ENCODE data around the gene MX2. TPM values are rescaled to one million over a fixed set of nuclear protein-coding genes. Genes with fewer than 3 reads are reported as not detected.

MX2 gene
- total and polyA plus RNA-seq, 8 donors: 1.1 to 31.9 (median 1.9) TPM

DNA sequence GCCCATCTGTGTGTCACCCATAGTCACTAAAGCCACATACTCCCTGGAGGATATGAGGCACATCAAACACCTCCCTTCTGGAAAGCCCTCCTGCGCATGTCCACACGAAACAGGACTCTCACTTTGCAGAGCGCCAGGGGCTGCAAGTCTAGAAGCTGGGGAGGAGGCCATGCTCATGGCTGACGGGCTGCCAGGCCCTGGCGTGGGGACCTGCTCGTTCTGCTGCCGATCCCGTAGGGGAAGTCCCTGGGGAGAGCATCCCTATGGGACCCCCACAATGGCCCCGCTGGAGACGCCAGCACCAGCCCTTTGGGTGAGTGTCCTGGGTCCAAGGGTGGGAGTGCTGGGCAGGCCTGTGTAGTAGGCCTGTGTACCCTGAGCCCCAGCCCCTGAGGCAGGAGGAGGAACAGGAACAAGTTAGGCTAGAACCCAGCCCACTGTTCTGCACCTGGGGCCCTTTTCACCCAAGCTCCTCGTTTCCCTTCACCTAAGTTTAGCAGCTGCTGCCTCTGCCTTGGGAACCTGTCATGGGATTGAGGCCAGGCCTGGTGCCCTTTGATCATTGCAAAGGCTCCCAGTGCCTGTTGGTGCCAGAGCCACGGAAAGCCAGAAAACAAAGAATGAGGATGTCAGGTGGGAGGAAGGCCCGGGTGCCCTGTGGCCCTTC is 35.3 kb upstream of the MX2 start:
- DNase-seq (no peak), ATAC-seq (no peak)
- intact Hi-C loops (cut with DNase I): no loop called here

DNA sequence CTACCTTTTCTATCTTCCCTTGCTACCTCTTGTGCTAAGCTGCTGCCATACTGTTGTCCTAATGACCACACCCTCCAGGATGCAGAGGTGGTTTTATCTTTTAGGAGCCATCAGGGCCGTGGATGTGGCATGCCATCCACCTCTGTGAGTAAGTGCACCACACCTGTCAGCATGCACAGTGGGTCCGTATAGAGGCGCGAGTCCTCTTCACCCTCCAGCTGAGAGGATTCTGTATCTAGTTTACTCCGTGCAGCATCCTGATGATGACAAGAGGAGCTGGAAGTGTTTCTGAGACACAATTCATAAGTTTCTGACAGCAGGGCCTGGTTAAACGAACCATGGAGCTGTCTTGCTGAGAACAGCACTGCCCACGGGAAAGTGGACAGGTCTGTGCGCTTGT is 34.1 kb upstream of the MX2 start:
- TF ChIP-seq, protein P1, sequence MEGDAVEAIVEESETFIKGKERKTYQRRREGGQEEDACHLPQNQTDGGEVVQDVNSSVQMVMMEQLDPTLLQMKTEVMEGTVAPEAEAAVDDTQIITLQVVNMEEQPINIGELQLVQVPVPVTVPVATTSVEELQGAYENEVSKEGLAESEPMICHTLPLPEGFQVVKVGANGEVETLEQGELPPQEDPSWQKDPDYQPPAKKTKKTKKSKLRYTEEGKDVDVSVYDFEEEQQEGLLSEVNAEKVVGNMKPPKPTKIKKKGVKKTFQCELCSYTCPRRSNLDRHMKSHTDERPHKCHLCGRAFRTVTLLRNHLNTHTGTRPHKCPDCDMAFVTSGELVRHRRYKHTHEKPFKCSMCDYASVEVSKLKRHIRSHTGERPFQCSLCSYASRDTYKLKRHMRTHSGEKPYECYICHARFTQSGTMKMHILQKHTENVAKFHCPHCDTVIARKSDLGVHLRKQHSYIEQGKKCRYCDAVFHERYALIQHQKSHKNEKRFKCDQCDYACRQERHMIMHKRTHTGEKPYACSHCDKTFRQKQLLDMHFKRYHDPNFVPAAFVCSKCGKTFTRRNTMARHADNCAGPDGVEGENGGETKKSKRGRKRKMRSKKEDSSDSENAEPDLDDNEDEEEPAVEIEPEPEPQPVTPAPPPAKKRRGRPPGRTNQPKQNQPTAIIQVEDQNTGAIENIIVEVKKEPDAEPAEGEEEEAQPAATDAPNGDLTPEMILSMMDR (IDR thresholded peaks at IDR 0.05): no peak
- Histone ChIP-seq H3K4me3 (no peak overlapping the region), H3K27ac (no peak overlapping the region), H3K4me1 (no peaks in the 10 kb centered on the region), H3K36me3 (no peaks in the 10 kb centered on the region), H3K27me3 (no peaks in the 10 kb centered on the region), H3K9me3 (no peaks in the 10 kb centered on the region)
- no peak for ATAC-seq
- intact Hi-C loops (cut with DNase I): no loop called here
- DNase-seq: no peak

More for the DNA sequence above, 35.3 kb upstream of the MX2 start:
- H3K9me3 ChIP-seq: no peaks in the 10 kb centered on the region
- no peak overlapping the region for H3K27ac ChIP-seq
- TF ChIP-seq, protein P1 (IDR thresholded peaks at IDR 0.05): no peak
- no peaks in the 10 kb centered on the region for H3K27me3 ChIP-seq
- no peaks in the 10 kb centered on the region for H3K4me1 ChIP-seq
- no peak overlapping the region for H3K4me3 ChIP-seq
- no peaks in the 10 kb centered on the region for H3K36me3 ChIP-seq

DNA sequence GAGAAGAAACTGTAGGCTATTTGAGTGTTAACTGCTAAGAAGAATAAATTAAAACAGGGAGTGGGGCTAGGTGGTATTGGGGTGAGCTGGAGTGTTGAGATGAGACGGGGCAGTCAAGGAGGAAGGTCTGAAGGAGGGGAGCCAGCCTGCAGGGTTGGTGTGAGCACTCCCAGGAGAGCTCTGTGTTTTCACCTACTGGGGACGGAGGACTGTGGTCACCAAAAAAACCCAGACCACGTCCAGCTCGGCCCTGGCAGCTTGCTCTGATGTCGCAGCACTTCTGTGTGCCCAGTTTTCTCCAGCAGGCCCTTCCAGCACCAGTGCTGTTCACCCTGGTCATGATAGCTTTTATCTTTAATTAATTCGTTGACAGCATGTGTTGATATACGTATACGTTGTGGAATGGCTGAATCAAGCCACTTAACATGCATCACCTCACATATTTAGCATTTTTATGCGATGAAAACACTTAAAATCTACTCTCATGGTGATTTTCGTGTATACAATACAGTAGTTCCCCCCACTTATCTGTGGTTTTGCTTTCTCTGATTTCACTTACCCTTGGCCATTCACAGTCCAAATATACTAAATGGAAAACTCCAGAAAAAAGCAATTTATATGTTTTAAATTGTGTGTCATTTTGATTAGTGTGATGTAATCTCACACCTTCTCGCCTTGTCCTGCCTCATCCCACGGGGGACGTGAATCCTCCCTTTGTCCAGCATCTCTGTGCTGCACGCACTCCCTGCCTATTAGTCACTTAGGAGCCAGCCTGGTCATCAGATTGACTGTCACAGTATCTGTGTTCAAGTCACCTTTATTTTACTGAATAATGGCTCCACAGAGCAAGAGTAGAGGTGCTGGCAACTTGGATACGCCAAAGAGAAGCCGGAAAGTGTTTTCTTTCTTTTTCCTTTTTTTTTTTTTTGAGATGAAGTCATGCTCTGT is 32.9 kb upstream of the MX2 start:
- intact Hi-C loops (cut with DNase I): no loop called here
- Histone ChIP-seq H3K27me3 (no peaks in the 10 kb centered on the region), H3K4me3 (no peak overlapping the region), H3K9me3 (peaks cover 0 to 3% of the 10 kb centered on the region in 2 donors), H3K27ac (no peak overlapping the region), H3K36me3 (no peaks in the 10 kb centered on the region), H3K4me1 (no peaks in the 10 kb centered on the region)
- peak in 1 of 4 donors; percentile 61 for DNase-seq
- TF ChIP-seq, protein P1 (IDR thresholded peaks at IDR 0.05): no peak
- ATAC-seq: no peak

DNA sequence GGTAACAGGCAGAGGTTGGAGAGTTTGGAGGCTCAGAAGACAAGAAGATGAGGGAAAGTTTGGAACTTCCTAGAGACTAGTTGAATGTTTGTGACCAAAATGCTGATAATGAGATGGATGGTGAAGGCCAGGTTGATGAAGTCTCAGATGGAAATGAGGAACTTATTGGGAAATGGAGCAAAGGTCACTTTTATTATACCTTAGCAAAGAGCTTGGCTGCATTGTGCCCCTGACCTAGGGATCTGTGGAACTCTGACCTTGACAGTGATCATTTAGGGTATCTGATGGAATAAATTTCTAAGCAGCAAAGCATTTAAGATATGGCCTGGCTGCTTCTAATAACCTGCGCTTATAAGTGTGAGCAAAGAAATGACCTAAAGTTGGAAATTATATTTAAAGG is 28.1 kb upstream of the MX2 start:
- H3K9me3 ChIP-seq: peaks cover 0 to 8% of the 10 kb centered on the region in 2 donors
- intact Hi-C loops (cut with DNase I): no loop called here
- no peak overlapping the region for H3K4me3 ChIP-seq
- no peaks in the 10 kb centered on the region for H3K4me1 ChIP-seq
- H3K27me3 ChIP-seq: no peaks in the 10 kb centered on the region
- no peak for DNase-seq
- H3K27ac ChIP-seq: no peak overlapping the region
- TF ChIP-seq, protein P1 (IDR thresholded peaks at IDR 0.05): no peak
- H3K36me3 ChIP-seq: no peaks in the 10 kb centered on the region
- no peak for ATAC-seq

- intact Hi-C loops (cut with DNase I): no loop called here
- TF ChIP-seq, protein P1 (IDR thresholded peaks at IDR 0.05): no peak
- no peak for DNase-seq
- ATAC-seq: no peak
- Histone ChIP-seq H3K9me3 (peaks cover 0 to 13% of the 10 kb centered on the region in 2 donors), H3K27ac (no peak overlapping the region), H3K36me3 (no peaks in the 10 kb centered on the region), H3K27me3 (no peaks in the 10 kb centered on the region), H3K4me1 (no peaks in the 10 kb centered on the region), H3K4me3 (no peak overlapping the region)
Measured at GRCh38 chr21:41337515-41337914, 24.3 kb upstream of the MX2 start.

All from left lung (tissue), 10 donors.